NOMO-1 treated with dmso at 0.1 percent for 144 hours (cell line): Measurements from ENCODE around the gene HBG1.

ENCODE experiments used
- DNase-seq: peaks from one replicate; lab custom pipeline; 2025; ENCODE audit not compliant: unreplicated experiment; lab: John Stamatoyannopoulos, UW

HBG1 gene

DNA sequence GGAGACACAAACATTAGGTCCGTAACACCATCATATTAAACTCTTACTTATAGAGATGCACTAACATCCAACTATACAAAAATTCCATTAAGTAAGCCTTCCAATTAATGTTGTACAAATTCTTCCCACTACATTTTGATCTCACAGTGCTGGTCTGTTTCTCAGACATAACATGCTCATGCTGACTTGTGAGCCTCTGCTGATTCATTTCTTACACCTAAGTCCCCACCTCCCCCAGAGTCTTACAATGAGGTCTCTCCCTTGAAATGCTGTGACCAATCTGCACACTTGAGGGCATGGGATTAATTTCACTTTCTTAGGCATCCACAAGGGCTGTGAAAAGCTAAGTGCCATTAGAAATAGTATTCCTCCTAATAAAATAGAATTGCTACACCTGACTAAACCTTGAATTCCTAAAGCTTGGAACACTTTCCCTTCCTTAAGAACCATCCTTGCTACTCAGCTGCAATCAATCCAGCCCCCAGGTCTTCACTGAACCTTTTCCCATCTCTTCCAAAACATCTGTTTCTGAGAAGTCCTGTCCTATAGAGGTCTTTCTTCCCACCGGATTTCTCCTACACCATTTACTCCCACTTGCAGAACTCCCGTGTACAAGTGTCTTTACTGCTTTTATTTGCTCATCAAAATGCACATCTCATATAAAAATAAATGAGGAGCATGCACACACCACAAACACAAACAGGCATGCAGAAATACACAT lies 2.0 kb downstream of the HBG1 start:
- no peak for DNase-seq

DNA sequence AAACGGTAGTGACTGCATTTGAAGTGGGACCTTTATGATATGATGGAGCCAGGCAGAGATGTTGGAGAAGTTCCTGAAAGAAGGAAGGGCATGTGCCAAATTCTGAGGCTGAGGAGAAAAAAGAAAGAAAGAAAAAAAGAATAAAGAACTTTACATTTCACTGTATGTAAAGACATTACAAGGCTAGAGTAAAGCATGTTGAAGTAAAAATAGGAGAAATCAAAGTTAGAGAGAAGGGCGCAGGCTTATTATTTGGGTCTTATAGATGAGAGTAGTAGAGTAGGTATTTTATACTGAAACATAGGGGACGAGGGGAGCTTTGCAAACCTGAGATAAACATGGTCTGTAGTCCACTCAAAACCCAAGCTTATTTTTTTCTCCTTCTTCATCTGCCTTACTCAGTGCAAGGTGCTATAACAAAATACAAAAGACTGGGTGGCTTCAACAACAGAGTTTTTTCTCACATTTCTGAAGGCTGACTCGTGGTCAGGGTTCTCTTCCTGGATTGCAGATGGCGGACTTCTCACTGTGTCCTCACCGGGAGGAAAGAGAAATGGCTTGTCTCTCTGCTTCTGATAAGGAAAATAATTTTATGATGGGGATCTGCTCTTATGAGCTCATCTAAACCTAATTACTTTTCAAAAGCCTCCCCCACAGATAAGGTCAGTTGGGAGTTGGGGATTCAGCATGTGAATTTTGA lies 2.7 kb downstream of the HBG1 start:
- DNase-seq, result no peak

GRCh38 chr11:5245155-5245554 lies 4.5 kb downstream of the HBG1 start:
- no peak for DNase-seq

- DNase-seq, result no peak
These were observed 5.9 kb downstream of the HBG1 start for GRCh38 chr11:5243816-5244180.

GRCh38 chr11:5242933-5243815 lies 6.5 kb downstream of the HBG1 start:
- DNase-seq, result no peak

DNA sequence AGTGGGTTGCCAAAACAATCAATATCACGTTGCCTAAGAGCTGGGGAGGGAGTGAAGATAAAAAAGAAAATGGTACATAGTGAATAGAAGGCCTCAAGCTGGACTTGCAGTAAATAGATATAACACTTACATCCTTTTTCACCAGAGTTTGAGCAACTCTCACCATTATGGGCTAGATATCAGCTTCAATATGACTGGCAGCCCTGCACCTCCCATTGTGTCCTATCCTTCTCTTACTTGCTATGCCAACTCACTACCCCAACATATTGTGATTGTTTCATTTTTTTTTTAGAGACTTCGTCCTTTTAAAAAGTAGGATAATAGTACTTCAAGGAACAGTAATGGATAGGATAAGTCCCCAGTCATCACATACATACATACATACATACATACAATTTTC lies 7.4 kb downstream of the HBG1 start:
- no peak for DNase-seq

GRCh38 chr11:5241458-5241857 lies 8.2 kb downstream of the HBG1 start:
- no peak for DNase-seq

GRCh38 chr11:5240458-5240857 lies 9.2 kb downstream of the HBG1 start:
- no peak for DNase-seq

GRCh38 chr11:5240056-5240455 lies 9.6 kb downstream of the HBG1 start:
- DNase-seq, result no peak

DNA sequence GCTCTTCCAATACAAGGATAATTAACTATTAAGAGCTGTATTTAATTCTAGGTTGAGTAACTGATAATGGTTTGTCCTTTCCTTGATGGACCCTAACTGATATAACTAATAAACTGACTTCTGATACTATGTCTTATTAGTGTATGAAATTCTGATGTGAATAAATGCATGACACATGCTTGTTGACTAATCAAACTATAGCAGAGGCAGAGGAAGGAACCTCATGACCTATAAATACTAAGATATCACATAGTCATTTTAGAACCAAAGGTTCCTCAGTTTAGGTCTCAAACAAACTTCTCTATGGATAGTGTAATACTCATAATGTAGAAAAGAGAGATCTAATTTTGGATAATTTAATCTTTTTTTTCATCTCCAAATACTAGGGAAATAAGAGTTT lies 10.6 kb downstream of the HBG1 start:
- DNase-seq, result no peak

DNA sequence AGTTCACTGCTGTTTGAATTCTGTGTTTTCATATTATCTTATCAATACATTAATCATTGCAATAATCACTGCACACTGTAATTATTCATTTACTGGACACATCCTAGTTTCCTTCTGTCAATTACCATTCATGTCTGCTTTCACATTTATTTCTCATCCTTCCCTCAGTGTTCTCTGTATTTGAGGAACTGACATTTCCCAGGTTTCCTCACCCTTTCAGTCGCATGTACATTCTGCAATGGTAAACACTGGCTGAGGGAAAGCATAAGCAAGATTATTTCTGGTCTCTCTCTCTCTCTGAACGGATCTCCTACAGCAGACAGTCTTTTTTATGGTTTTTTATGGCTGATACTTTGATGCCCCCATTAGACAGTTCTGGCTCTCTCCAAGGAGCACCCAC lies 11.2 kb downstream of the HBG1 start:
- DNase-seq, result no peak

- DNase-seq, result no peak
These were observed 12.2 kb downstream of the HBG1 start for GRCh38 chr11:5237420-5237819.

DNA sequence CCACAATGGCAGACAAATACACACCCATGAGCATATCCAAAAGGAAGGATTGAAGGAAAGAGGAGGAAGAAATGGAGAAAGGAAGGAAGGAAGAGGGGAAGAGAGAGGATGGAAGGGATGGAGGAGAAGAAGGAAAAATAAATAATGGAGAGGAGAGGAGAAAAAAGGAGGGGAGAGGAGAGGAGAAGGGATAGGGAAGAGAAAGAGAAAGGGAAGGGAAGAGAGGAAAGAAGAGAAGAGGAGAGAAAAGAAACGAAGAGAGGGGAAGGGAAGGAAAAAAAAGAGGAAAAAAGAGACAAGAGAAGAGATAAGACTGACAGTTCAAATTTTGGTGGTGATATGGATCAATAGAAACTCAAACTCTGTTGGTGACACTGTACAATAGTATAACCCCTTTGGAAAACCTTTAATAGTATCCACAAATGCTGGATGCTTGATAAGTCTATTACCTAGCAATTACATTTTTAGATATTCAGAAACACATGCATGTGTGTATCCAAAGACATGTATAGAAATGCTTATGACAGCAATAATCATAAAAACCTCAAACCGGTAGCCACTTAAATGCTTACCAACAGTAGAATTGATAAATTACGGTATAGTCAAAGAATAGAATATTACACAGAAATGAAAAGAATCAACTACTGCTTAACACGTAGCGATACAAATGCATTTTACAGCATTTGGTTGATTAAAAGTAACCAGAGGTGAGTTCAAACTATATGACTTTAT lies 14.1 kb downstream of the HBG1 start:
- no peak for DNase-seq

GRCh38 chr11:5234381-5234834 lies 15.2 kb downstream of the HBG1 start, which contains the start of gene HBD:
Gene HBD, minus strand, starts transcription at chr11:5234483. Its CDS starts 50 bp downstream, at chr11:5234433.
- no peak for DNase-seq

DNA sequence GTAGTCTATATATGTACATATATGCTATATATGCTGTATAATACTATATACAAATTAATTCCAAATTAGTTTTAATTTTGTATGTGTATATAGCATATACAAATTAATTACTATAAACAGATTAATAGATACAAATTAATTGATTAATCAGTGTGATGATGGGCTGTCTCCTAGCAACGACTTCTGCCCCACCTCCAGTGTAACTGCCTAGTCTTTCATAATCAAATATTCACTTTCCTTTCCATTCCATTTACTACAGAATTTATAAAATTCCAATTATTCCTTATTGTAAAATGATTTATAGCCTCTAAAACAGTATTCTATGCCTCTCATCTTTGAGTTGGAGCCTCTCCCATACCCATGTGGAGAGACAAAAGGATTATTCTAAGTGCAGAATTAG lies 16.4 kb downstream of the HBG1 start:
- no peak for DNase-seq

DNA sequence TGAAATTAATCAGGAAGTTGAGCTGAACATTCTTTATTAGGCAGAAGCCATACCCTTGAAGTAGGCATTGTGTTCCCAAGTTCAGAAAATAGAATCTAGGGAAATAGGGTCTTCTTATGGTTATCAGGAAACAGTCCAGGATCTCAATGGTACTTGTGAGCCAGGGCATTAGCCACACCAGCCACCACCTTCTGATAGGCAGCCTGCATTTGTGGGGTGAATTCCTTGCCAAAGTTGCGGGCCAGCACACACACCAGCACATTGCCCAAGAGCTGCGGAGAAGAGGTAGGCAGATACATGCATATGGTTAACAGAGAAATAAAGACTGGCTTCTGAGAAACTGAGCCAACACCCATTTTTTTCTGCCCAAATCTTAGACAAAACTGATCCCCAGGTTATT lies 16.8 kb downstream of the HBG1 start:
- DNase-seq, result no peak

DNA sequence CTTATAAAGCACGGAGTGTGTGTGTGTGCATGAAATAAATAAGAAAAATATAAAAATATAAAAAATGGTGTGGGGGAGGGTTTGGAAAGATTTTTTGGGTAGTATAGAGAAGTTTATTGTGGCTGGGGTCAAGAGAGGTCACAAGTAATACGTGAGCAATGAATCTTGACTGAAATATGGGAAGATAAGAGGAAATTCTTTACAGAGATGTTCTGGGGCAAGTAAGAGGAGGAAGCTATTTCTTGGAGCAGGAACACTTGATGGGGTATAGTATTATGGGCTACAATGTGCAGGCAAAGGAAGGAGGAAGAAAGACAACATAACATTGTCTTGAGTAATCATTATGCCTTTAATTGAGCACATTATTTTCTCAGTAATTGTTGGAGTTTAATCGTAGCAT lies 17.5 kb downstream of the HBG1 start:
- DNase-seq, result no peak

- no peak for DNase-seq
These were observed 18.5 kb downstream of the HBG1 start for GRCh38 chr11:5231111-5231510.

DNA sequence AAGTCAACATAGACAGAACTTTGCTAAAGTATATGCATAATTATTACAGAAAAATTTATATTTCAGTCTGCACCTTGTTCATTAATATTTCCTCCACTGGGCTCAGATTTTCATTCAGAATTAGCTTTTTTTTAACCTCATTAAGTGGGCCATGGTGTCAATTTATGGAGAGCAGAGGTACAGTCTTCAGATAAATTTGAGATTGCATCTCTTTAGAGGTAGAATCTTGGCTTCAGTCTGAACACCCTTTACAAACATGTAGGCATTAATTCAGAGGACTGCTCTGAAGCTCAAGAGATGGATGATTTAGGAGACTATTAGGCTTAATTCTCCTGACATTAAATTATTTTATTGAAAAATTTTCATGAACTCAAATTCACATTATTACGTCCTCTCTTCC lies 19.4 kb downstream of the HBG1 start:
- no peak for DNase-seq

DNA sequence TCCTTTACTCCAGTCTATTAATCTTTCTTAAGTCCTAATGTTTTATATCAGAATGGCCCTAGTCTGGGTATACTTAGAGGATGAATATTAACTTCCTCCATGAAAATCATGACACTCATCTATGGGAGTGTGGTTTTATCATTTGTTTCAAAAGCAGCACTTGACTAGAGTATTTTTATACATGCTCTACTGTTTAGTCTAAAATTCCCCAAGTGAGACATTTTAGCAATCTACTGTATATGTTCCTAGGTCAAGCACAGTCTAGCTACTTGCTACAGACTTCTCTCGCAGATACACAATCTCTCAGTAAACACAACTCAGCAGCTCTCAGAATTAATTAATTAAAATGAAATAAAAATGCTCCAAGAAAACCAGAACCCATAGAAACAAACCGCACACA lies 19.9 kb downstream of the HBG1 start:
- no peak for DNase-seq

- DNase-seq, result no peak
These were observed 20.3 kb downstream of the HBG1 start for GRCh38 chr11:5229356-5229755.
